ENCODE measurements around the gene IL10RA.

DNA sequence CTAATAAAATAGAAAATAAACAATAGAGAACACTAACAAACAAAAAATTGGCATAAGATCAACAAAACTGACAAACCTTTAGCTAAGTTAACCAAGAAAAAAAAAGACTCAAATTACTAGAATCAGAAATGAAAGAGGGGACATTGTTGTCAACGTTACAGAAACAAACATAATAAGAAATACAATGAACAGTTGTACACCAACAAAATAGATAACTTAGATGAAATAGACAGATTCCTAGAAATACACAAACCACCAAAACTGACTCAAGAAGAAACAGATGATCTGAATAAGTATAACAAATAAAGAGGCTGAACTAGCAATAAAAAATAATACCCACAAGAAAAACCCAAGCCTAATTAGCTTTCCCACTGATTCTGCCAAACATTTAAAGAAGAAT, 55.9 kb downstream of the IL10RA start:
- TF ChIP-seq ZNF274 (IDR thresholded peaks at IDR 0.05; ENCODE audit: low read depth, low read length) (no peak), SUZ12 (IDR thresholded peaks at IDR 0.05; ENCODE audit: extremely low read depth, insufficient read depth, insufficient read length) (no peak), YY1 (IDR thresholded peaks at IDR 0.05; ENCODE audit: insufficient read depth, insufficient read length) (no peak)
